Measurements from ENCODE around the gene RPL10.
A peak's percentile ranks its signal among the peaks of the same experiment; 100 is the strongest.

Gene RPL10

GRCh38 chrX:154397888-154398667 lies at the start of gene RPL10:
Gene RPL10, plus strand, starts transcription at chrX:154398377. Its CDS starts 143 bp downstream, at chrX:154398520.
- peak; percentile 85 for DNase-seq

- DNase-seq, result peak; percentile 28
Measured at GRCh38 chrX:154348646-154349358, 49.4 kb upstream of the RPL10 start.

DNA sequence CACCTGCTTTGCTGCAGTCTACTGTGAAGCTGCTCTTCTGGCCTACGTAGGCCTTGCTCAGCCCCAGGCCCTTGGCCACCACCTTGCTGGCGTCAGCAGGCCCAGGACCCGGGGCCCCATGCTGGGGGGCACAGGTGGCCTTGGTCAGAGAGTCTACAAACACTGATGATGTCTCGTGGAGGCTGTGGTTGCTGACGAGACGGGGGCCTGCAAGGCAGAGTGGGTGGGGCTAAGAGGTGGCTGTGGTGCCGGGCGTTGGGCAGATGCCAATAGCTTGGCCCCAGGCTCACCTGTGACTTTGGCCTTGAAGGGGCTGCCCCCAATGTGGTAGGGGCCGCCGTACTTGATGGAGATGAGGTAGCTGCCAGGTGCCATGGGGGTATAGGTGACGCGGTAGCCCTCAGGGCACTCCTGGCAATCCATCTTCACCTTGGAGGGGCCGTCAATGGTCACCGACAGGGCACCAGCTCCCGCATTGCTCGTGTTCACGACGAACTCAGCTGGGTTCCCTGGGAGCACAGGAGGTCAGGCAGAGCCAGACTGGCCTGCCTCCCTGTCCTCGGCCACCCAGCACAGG lies 48.7 kb upstream of the RPL10 start:
- peak; percentile 39 for DNase-seq

- DNase-seq, result peak; percentile 28
Measured at GRCh38 chrX:154349979-154350378, 48.2 kb upstream of the RPL10 start.

DNA sequence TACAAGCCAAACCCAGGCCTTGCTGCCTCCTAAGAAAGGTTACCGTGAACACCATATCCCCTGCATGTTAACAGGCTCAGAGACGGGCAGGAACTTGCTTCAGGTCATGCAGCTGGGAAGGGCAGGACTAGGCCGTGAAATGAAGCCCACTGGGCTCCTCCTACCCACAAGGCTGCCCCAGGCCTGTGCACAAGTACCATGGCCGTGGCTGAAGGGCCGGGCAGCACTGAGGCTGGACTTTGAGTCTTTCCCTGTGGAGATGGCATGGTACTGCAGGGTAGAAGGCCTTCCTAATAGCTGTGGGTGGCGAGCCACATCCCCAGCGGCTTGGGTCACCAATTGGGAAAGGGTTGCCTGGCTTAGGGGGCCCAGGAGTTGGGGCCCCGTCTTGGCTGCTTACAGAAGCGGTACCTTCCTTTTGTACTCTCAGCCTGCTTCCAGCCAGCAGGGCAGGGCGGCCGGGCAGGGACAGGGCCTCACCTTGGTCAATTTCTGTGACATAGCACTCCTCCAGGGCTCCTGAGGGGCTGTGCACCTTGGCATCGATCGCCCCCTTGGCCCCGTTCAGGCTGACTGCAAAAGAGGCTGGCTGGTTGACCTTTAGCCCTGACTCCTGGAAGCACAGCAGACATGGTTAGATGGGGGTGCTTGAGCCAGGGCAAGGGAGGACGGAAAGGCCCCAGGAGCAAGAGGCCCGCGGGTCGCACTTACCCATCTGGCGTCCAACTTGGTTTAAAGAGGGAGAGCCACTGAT lies 47.6 kb upstream of the RPL10 start:
- peak; percentile 26 for DNase-seq

GRCh38 chrX:154351183-154352011 lies 46.8 kb upstream of the RPL10 start:
- peak; percentile 53 for DNase-seq

- no peak for DNase-seq
Measured at GRCh38 chrX:154352012-154352401, 46.2 kb upstream of the RPL10 start.

GRCh38 chrX:154352466-154352865 lies 45.7 kb upstream of the RPL10 start:
- DNase-seq, result no peak

- no peak for DNase-seq
Measured at GRCh38 chrX:154353172-154353843, 44.9 kb upstream of the RPL10 start.

GRCh38 chrX:154354013-154354412 lies 44.2 kb upstream of the RPL10 start:
- DNase-seq, result no peak

DNA sequence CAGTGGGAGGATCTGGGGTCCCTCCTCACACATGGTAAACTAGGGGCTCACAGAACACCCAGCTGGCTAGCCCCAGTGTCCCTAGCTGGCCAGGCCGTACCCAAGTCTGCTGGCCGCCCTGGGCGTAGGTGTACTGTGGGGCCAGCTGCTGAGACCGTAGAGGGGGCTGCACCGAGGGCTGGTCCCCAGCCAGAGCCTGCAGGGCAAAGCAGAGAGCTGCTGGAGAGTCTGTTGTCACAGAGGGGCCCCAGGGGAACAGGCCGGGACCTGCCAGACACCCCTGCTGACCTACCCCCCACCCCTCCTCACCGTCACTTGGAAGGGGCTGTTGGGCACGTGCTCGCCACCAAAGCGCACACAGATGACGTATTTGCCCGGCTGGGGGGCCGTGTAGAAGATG lies 43.7 kb upstream of the RPL10 start:
- DNase-seq, result no peak

DNA sequence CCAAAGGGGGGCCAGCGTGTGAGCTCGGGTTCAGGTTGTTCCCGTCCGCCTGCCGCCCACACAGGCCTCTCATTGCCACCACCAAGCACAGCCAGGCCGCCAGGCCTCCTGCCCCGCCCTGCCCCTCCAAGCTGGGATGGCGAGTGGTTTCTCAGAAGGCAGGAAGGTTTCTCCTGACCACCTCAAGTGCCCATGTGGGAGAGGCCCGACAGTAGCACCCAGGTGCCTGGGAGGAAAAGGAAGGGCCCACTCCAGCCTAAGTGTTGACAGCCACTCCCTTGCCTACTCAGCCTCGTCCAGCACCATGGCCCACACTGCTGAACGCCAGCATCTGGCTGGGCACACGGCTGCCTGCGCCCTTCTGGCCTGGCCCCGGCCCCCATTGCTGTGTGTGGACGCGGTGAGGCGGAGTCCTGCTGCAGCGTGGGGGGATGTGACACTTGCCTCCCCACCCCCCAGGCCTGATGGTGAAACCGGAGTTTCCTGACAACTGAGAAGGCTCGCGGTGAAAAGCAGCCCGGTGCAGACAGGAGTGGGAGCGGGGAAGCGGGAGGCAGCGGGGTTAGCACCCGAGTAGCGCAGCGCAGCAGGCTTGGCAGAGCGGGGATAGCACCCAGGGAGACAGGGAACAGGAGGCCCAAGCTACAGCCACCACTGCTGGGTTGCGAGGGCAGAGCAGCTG lies 42.9 kb upstream of the RPL10 start:
- no peak for DNase-seq

DNA sequence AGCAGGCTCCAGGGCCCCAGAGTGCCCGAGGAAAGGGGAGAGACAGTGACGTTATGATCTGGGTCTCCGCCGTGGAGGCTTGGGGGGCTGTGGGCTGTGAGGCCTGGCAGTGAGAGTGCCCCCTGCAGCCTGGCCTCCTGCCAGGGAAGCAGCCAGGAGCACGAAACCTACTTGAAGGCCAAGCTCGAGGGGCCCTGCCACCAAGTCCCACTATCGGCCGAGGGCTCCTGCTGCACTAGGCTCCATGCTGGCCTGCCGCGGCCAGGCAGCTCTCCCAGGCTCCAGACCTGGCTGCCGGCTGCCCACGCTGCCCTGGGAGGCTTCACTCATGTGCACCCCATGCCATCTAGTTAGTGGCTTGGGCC lies 42.4 kb upstream of the RPL10 start:
- DNase-seq, result no peak

DNA sequence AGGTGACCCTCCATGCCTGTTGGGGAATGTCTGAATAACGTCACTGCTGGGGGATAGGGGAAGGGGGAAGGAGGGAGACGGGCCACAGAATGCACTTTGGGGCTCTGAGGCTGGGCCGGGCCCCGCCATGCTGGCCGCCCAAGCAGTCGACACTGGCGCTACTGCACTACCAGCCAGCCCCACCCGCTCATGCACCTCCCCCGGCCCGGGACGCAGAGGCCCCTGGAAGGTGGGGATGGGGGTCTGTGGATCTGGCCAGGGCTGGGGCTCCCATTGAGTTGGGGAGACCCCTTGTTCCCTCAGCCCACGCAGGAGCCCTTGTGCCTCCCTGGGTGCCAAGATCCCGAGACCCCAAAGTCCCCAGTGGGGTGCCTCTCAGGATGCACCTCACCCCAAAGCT lies 41.6 kb upstream of the RPL10 start:
- no peak for DNase-seq

- DNase-seq, result no peak
Measured at GRCh38 chrX:154357205-154357604, 41.0 kb upstream of the RPL10 start.

DNA sequence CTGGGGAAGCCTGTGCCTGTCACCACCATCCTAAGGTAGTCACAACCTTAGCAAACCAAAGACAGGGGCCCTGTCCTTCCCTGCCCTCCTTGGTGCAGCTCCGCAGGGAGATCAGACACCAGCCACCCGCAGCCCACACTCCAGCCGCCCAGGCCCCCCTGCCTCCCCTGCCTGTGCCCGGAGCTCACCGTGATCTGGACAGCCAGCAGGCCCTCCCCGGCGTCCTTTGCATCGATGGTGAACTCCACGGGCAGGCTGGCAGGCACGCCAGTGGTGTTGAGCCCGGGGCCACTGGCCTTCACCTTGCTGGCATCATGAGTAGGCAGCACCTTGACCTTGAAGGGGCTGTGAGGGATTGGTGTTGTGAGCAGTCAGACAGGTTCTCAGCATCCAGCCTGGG lies 40.2 kb upstream of the RPL10 start:
- no peak for DNase-seq

- DNase-seq, result no peak
Measured at GRCh38 chrX:154358829-154359228, 39.3 kb upstream of the RPL10 start.

DNA sequence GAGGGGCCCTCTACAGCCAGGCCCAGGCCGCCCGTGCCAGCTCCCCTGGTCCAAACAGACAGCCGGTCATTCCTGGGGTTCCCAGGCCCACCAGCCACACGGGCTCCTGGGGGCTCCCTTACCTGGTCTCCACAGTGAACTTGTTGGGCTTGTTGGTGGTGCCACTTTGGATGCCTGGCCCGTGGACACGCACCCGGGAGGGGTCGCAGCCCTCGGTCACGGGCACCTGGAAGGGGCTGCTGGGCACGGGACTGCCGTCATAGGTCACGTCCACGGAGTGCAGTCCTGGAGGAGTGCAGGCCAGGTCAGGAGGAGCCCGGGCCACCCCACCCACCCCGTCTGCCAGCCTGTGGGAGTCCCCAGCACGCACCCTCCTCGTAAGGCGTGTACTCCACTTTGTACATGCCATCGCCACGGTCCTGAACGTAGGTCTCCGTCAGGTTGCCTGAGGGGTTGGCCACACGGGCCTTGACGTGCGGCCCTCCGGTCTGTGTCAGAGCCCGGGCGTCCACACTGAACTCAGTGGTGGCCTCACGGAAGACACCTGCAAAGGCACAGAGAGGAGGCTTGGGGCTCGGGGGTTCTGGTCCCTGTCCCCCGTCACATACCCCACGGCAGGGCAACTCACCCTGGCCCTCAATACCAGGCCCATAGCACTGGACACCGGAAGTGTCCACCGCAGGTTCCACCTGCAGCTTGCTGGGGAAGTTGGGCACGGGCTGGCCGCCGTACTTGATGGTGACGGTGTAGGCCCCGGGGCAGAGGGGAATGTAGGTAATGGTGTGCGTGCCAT lies 38.6 kb upstream of the RPL10 start:
- DNase-seq, result no peak

- no peak for DNase-seq
Measured at GRCh38 chrX:154360155-154360713, 37.9 kb upstream of the RPL10 start.
